ENCODE data around the gene EEFSEC. TPM values are rescaled to one million over a fixed set of nuclear protein-coding genes. Genes with fewer than 3 reads are reported as not detected.

The EEFSEC gene
- total and polyA plus RNA-seq, 2 experiments from 2014 or later = 10.1 to 16.2 TPM

GRCh38 chr3:128411574-128412064 is 258.3 kb downstream of the EEFSEC start:
- H3K9me3 Mint-ChIP-seq = no peaks in the 10 kb centered on the region; the same call in 2 of the 3 replicates
- no peaks in the 10 kb centered on the region; the same call in 2 of the 3 replicates for H3K36me3 Mint-ChIP-seq (ENCODE audit: low read depth)
- peaks cover 29% of the 10 kb centered on the region for H3K27me3 Mint-ChIP-seq (ENCODE audit: insufficient read depth, low read depth, poor library complexity)
- Histone ChIP-seq H3K4me1 (ENCODE audit: insufficient read depth) (peaks cover 12% of the 10 kb centered on the region), H2AFZ (no peak overlapping the region), H3K4me3 (no peak overlapping the region), H3K79me2 (replicated peaks; ENCODE audit: insufficient read depth) (no peaks in the 10 kb centered on the region), H3K27ac (ENCODE audit: low read depth) (no peak overlapping the region), H3K4me2 (no peak overlapping the region), H3K36me3 (ENCODE audit: insufficient read depth) (no peaks in the 10 kb centered on the region), H3K9me2 (ENCODE audit: insufficient read depth) (no peaks in the 10 kb centered on the region), H4K20me1 (replicated peaks; ENCODE audit: insufficient read depth) (no peaks in the 10 kb centered on the region), H3K27me3 (ENCODE audit: insufficient read depth) (no peaks in the 10 kb centered on the region), H3F3A (replicated peaks; ENCODE audit: low read depth) (no peaks in the 10 kb centered on the region)
- peaks cover 34% of the 10 kb centered on the region for H3K4me1 Mint-ChIP-seq
- peak overlapping the region; percentile 22 for H3K27ac Mint-ChIP-seq
- ATAC-seq (no peak), DNase-seq (ENCODE audit: low spot score) (no peak)
- TF ChIP-seq ZNF462 (CRISPR knock-in tag; IDR thresholded peaks at IDR 0.05) (no peak), ETS1 (IDR thresholded peaks at IDR 0.05) (no peak), EZH2 (IDR thresholded peaks at IDR 0.05; ENCODE audit: low read depth, unreplicated experiment) (no peak), NANOG (IDR thresholded peaks at IDR 0.05; ENCODE audit: borderline replicate concordance) (no peak), CREB1 (CRISPR knock-in tag; IDR thresholded peaks at IDR 0.05; ENCODE audit: low read depth) (no peak)
- H3K4me3 Mint-ChIP-seq = no peak overlapping the region
